ENCODE measurements around the gene SPR.
A peak's percentile ranks its signal among the peaks of the same experiment; 100 is the strongest.

The SPR gene

GRCh38 chr2:72921088-72921851, 34.1 kb downstream of the SPR start:
- Histone ChIP-seq H3K27ac (no peak overlapping the region), H3K9me3 (ENCODE audit: severe bottlenecking) (peaks cover 7% of the 10 kb centered on the region), H3K36me3 (peaks cover 19% of the 10 kb centered on the region), H3K27me3 (ENCODE audit: insufficient read depth, low read depth, severe bottlenecking) (peaks cover 23% of the 10 kb centered on the region), H3K4me3 (ENCODE audit: low read depth, low read length) (no peak overlapping the region)
- DNase-seq = no peak
- TF ChIP-seq CTCF (IDR thresholded peaks at IDR 0.05; ENCODE audit: low read depth, low read length) = no peak

- H3K27ac ChIP-seq = no peak overlapping the region
- H3K4me3 ChIP-seq (ENCODE audit: low read depth, low read length) = no peak overlapping the region
- H3K9me3 ChIP-seq (ENCODE audit: severe bottlenecking) = peaks cover 2% of the 10 kb centered on the region
- TF ChIP-seq CTCF (IDR thresholded peaks at IDR 0.05; ENCODE audit: low read depth, low read length) = no peak
- peaks cover 23% of the 10 kb centered on the region for H3K27me3 ChIP-seq (ENCODE audit: insufficient read depth, low read depth, severe bottlenecking)
- H3K36me3 ChIP-seq = peaks cover 22% of the 10 kb centered on the region
- DNase-seq = no peak
Observed at GRCh38 chr2:72921853-72922252, 34.6 kb downstream of the SPR start.

- H3K36me3 ChIP-seq = peaks cover 23% of the 10 kb centered on the region
- DNase-seq = peak; percentile 10
- H3K27me3 ChIP-seq (ENCODE audit: insufficient read depth, low read depth, severe bottlenecking) = peaks cover 16% of the 10 kb centered on the region
- H3K4me3 ChIP-seq (ENCODE audit: low read depth, low read length) = no peak overlapping the region
- no peak overlapping the region for H3K27ac ChIP-seq
- TF ChIP-seq CTCF (IDR thresholded peaks at IDR 0.05; ENCODE audit: low read depth, low read length) = no peak
- H3K9me3 ChIP-seq (ENCODE audit: severe bottlenecking) = no peaks in the 10 kb centered on the region
Observed at GRCh38 chr2:72923833-72924352, 36.7 kb downstream of the SPR start.

GRCh38 chr2:72924353-72925240, 37.4 kb downstream of the SPR start:
- no peak overlapping the region for H3K4me3 ChIP-seq (ENCODE audit: low read depth, low read length)
- H3K27ac ChIP-seq = no peak overlapping the region
- H3K27me3 ChIP-seq (ENCODE audit: insufficient read depth, low read depth, severe bottlenecking) = peaks cover 8% of the 10 kb centered on the region

More at GRCh38 chr2:72924353-72925240, 37.4 kb downstream of the SPR start:
- peak; percentile 8 for DNase-seq
- no peak for TF ChIP-seq CTCF (IDR thresholded peaks at IDR 0.05; ENCODE audit: low read depth, low read length)
- no peaks in the 10 kb centered on the region for H3K9me3 ChIP-seq (ENCODE audit: severe bottlenecking)
- peaks cover 23% of the 10 kb centered on the region for H3K36me3 ChIP-seq

Data from WERI-Rb-1 (cell line).